Neural cell (in vitro differentiated cells): ENCODE measurements around the gene SLC12A5.

ENCODE experiments used
- EZH2 ChIP-seq: fragments of 200-600, 300-800 bp; shearing (Covaris generic), sonication (generic); IDR thresholded peaks from 2 replicates; pipeline ENCODE4 v1.6.1; 2014; ENCODE audit warnings: antibody characterized with exemption, low read length, borderline replicate concordance, mild to moderate bottlenecking; ENCODE audit not compliant: insufficient read depth, poor library complexity, severe bottlenecking
- TAF1 ChIP-seq: IDR thresholded peaks from 2 replicates; pipeline ENCODE4 v1.6.1; 2012; ENCODE audit warnings: low read depth
- TF ChIP-seq, protein P1 (sequence below): fragments of 450-650 bp; IDR thresholded peaks from 2 replicates; pipeline ENCODE4 v1.5.1; 2014; ENCODE audit warnings: antibody characterized with exemption, mild to moderate bottlenecking, moderate library complexity; ENCODE audit not compliant: poor library complexity, severe bottlenecking

DNA sequence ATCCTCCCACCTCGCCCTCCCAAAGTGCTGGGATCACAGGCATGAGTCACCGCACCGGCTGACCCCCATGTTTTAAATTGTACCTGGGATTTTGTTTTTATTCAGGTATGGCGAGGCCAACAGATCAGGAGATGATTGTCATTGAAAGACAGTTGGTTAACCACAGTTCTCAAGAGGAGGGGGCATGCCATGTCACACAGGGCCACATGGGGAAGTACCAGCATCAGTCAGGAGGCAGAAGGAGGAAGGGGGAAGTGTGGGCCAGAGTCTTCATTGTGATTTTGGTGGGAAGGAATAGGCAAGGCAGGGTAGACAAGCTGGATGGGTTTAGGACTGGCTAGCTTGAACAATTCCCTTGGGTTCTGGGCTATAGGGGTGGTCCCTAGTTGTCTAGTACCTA, 30.3 kb upstream of the SLC12A5 start:
- TF ChIP-seq, protein P1, sequence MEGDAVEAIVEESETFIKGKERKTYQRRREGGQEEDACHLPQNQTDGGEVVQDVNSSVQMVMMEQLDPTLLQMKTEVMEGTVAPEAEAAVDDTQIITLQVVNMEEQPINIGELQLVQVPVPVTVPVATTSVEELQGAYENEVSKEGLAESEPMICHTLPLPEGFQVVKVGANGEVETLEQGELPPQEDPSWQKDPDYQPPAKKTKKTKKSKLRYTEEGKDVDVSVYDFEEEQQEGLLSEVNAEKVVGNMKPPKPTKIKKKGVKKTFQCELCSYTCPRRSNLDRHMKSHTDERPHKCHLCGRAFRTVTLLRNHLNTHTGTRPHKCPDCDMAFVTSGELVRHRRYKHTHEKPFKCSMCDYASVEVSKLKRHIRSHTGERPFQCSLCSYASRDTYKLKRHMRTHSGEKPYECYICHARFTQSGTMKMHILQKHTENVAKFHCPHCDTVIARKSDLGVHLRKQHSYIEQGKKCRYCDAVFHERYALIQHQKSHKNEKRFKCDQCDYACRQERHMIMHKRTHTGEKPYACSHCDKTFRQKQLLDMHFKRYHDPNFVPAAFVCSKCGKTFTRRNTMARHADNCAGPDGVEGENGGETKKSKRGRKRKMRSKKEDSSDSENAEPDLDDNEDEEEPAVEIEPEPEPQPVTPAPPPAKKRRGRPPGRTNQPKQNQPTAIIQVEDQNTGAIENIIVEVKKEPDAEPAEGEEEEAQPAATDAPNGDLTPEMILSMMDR, result no peak
- TF ChIP-seq EZH2, result no peak
- TF ChIP-seq TAF1, result no peak
